ENCODE data around the gene MTOR.
"Not testable (repeated sequence)": the region's sequence is repeated elsewhere in the genome, so short reads cannot be mapped to it uniquely, and the experiment has no call there.

Gene MTOR

GRCh38 chr1:11168731-11169130 lies 93.6 kb downstream of the MTOR start:
- Histone ChIP-seq H3K36me3 (ENCODE audit: insufficient read depth, low read length) (peaks cover 4% of the 10 kb centered on the region; the same call in 1 of the 2 replicates), H3K4me3 (no peak overlapping the region), H3K27ac (no peak overlapping the region), H3K9me3 (ENCODE audit: low read depth, low read length) (no peaks in the 10 kb centered on the region), H3K9ac (ENCODE audit: insufficient read length) (no peak overlapping the region)
- DNase-seq (ENCODE audit: low read depth, low spot score), result no peak
- TF ChIP-seq EZH2 (IDR thresholded peaks at IDR 0.05) (no peak), POLR2AphosphoS5 (IDR thresholded peaks at IDR 0.05; ENCODE audit: borderline replicate concordance, low read depth, low read length) (no peak), FOXP2 (optimal IDR thresholded peaks at IDR 0.05; ENCODE audit: control extremely low read depth, extremely low read length, insufficient read depth) (no peak)

GRCh38 chr1:11166744-11167143 lies 95.6 kb downstream of the MTOR start:
- H3K9me3 ChIP-seq (ENCODE audit: low read depth, low read length); H3K36me3 ChIP-seq (ENCODE audit: insufficient read depth, low read length); DNase-seq (ENCODE audit: low read depth, low spot score); H3K9ac ChIP-seq (ENCODE audit: insufficient read length); H3K4me3 ChIP-seq; H3K27ac ChIP-seq: not testable (repeated sequence)

- not testable (repeated sequence) for H3K9me3 ChIP-seq (ENCODE audit: low read depth, low read length); H3K27ac ChIP-seq; H3K4me3 ChIP-seq; H3K9ac ChIP-seq (ENCODE audit: insufficient read length); DNase-seq (ENCODE audit: low read depth, low spot score); H3K36me3 ChIP-seq (ENCODE audit: insufficient read depth, low read length)
Measured at GRCh38 chr1:11162752-11163151, 99.6 kb downstream of the MTOR start.

GRCh38 chr1:11158720-11159321 lies 103.5 kb downstream of the MTOR start:
- peak; percentile 16 for DNase-seq (ENCODE audit: low read depth, low spot score)
- Histone ChIP-seq H3K9me3 (ENCODE audit: low read depth, low read length) (no peaks in the 10 kb centered on the region), H3K4me3 (peak overlapping the region; percentile 44), H3K27ac (peak overlapping the region; percentile 85), H3K36me3 (ENCODE audit: insufficient read depth, low read length) (peaks cover 28% of the 10 kb centered on the region), H3K9ac (ENCODE audit: insufficient read length) (peak overlapping the region; percentile 63)
- TF ChIP-seq FOXP2 (optimal IDR thresholded peaks at IDR 0.05; ENCODE audit: control extremely low read depth, extremely low read length, insufficient read depth) (no peak), POLR2AphosphoS5 (IDR thresholded peaks at IDR 0.05; ENCODE audit: borderline replicate concordance, low read depth, low read length) (no peak), EZH2 (IDR thresholded peaks at IDR 0.05) (no peak)

- peaks cover 32% of the 10 kb centered on the region for H3K36me3 ChIP-seq (ENCODE audit: insufficient read depth, low read length)
- H3K4me3 ChIP-seq, result peak overlapping the region; percentile 44
- peak overlapping the region; percentile 85 for H3K27ac ChIP-seq
- no peak for DNase-seq (ENCODE audit: low read depth, low spot score)
- TF ChIP-seq FOXP2 (optimal IDR thresholded peaks at IDR 0.05; ENCODE audit: control extremely low read depth, extremely low read length, insufficient read depth), result no peak
- H3K9me3 ChIP-seq (ENCODE audit: low read depth, low read length), result no peaks in the 10 kb centered on the region
- H3K9ac ChIP-seq (ENCODE audit: insufficient read length), result peak overlapping the region; percentile 63
Measured at GRCh38 chr1:11158291-11158690, 104.1 kb downstream of the MTOR start.

- peak overlapping the region; percentile 63 for H3K9ac ChIP-seq (ENCODE audit: insufficient read length)
- no peak for DNase-seq (ENCODE audit: low read depth, low spot score)
- TF ChIP-seq FOXP2 (optimal IDR thresholded peaks at IDR 0.05; ENCODE audit: control extremely low read depth, extremely low read length, insufficient read depth) (no peak), EZH2 (IDR thresholded peaks at IDR 0.05) (no peak), POLR2AphosphoS5 (IDR thresholded peaks at IDR 0.05; ENCODE audit: borderline replicate concordance, low read depth, low read length) (no peak)
Measured at GRCh38 chr1:11157867-11158266, 104.5 kb downstream of the MTOR start.

GRCh38 chr1:11157394-11157793 lies 105.0 kb downstream of the MTOR start:
- Histone ChIP-seq H3K27ac (peak overlapping the region; percentile 85; the same call in 1 of the 2 replicates), H3K36me3 (ENCODE audit: insufficient read depth, low read length) (peaks cover 35% of the 10 kb centered on the region), H3K9ac (ENCODE audit: insufficient read length) (no peak overlapping the region), H3K4me3 (no peak overlapping the region), H3K9me3 (ENCODE audit: low read depth, low read length) (no peaks in the 10 kb centered on the region)
- no peak for TF ChIP-seq POLR2AphosphoS5 (IDR thresholded peaks at IDR 0.05; ENCODE audit: borderline replicate concordance, low read depth, low read length)
- no peak for TF ChIP-seq EZH2 (IDR thresholded peaks at IDR 0.05)
- TF ChIP-seq FOXP2 (optimal IDR thresholded peaks at IDR 0.05; ENCODE audit: control extremely low read depth, extremely low read length, insufficient read depth), result no peak
- no peak for DNase-seq (ENCODE audit: low read depth, low spot score)

More at GRCh38 chr1:11157867-11158266, 104.5 kb downstream of the MTOR start:
- Histone ChIP-seq H3K9me3 (ENCODE audit: low read depth, low read length) (no peaks in the 10 kb centered on the region), H3K27ac (peak overlapping the region; percentile 85), H3K4me3 (peak overlapping the region; percentile 44; the same call in 1 of the 2 replicates), H3K36me3 (ENCODE audit: insufficient read depth, low read length) (peaks cover 35% of the 10 kb centered on the region)

GRCh38 chr1:11156963-11157362 lies 105.4 kb downstream of the MTOR start:
- DNase-seq (ENCODE audit: low read depth, low spot score), result no peak
- TF ChIP-seq FOXP2 (optimal IDR thresholded peaks at IDR 0.05; ENCODE audit: control extremely low read depth, extremely low read length, insufficient read depth) (no peak), POLR2AphosphoS5 (IDR thresholded peaks at IDR 0.05; ENCODE audit: borderline replicate concordance, low read depth, low read length) (no peak), EZH2 (IDR thresholded peaks at IDR 0.05) (no peak)
- H3K4me3 ChIP-seq, result no peak overlapping the region
- H3K9me3 ChIP-seq (ENCODE audit: low read depth, low read length), result no peaks in the 10 kb centered on the region
- H3K36me3 ChIP-seq (ENCODE audit: insufficient read depth, low read length), result peaks cover 35% of the 10 kb centered on the region
- H3K9ac ChIP-seq (ENCODE audit: insufficient read length), result no peak overlapping the region
- H3K27ac ChIP-seq, result no peak overlapping the region

- H3K9me3 ChIP-seq (ENCODE audit: low read depth, low read length), result no peaks in the 10 kb centered on the region
- no peak for DNase-seq (ENCODE audit: low read depth, low spot score)
Measured at GRCh38 chr1:11156441-11156840, 105.9 kb downstream of the MTOR start.

More at GRCh38 chr1:11156441-11156840, 105.9 kb downstream of the MTOR start:
- peaks cover 35% of the 10 kb centered on the region for H3K36me3 ChIP-seq (ENCODE audit: insufficient read depth, low read length)
- no peak overlapping the region for H3K9ac ChIP-seq (ENCODE audit: insufficient read length)
- H3K27ac ChIP-seq, result no peak overlapping the region
- no peak for TF ChIP-seq FOXP2 (optimal IDR thresholded peaks at IDR 0.05; ENCODE audit: control extremely low read depth, extremely low read length, insufficient read depth)
- no peak for TF ChIP-seq EZH2 (IDR thresholded peaks at IDR 0.05)
- no peak for TF ChIP-seq POLR2AphosphoS5 (IDR thresholded peaks at IDR 0.05; ENCODE audit: borderline replicate concordance, low read depth, low read length)
- no peak overlapping the region for H3K4me3 ChIP-seq
